GM20000 (cell line): ENCODE data around the gene SEMA5A.

Experiments
- DNase-seq: peaks from one replicate; pipeline ENCODE4 v3.0.0; 2012; ENCODE audit warnings: low spot score
- CTCF ChIP-seq: IDR thresholded peaks from 2 replicates; pipeline ENCODE4 v1.5.1; 2012; ENCODE audit warnings: mild to moderate bottlenecking, control low read depth; ENCODE audit errors: extremely low read depth, missing control alignments

The SEMA5A gene

GRCh38 chr5:9104571-9105339 lies 441.1 kb downstream of the SEMA5A start:
- no peak for DNase-seq
- TF ChIP-seq CTCF: no peak

GRCh38 chr5:9103290-9103689 lies 442.6 kb downstream of the SEMA5A start:
- TF ChIP-seq CTCF: no peak
- no peak for DNase-seq

DNA sequence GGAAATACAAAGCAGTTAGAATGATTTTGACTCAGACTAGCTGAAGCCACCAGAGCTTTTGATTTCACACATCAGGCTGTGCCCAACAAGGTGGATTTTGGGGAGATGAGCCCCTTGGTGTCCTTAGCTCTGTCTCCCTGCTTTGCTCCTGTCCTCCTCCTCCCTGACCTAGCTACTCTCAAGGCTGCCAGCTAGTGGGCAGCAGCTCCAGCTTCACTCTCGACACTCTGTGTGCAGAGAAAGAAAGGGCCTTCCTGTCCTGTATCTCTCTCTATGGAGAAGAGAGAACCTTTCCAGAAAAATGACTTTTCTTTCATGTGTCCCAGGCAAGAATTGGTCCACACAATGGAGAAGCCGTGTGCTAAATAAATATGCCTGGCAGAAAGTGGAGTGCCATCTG lies 446.2 kb downstream of the SEMA5A start:
- TF ChIP-seq CTCF: no peak
- no peak for DNase-seq

GRCh38 chr5:9098990-9099389 lies 446.9 kb downstream of the SEMA5A start:
- TF ChIP-seq CTCF: no peak
- no peak for DNase-seq

DNA sequence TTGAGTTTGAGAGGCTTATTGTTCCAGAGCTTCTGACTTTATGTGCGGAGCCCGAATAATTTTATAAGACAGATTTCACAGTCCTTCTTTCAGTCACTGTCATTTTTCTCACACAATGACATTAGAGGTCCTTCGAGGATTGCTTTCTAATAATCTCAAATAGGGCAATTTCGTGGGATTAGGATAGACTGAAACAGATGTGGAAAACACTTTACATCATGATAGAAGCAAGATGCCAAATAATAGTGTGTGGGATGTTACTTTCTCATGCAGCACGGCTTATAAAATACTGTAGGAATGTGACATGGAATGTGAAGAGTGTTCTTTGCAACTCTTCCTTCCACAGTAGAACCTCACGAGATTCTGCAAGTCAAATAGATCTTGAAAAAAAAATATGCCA lies 451.3 kb downstream of the SEMA5A start:
- DNase-seq: no peak
- no peak for TF ChIP-seq CTCF

DNA sequence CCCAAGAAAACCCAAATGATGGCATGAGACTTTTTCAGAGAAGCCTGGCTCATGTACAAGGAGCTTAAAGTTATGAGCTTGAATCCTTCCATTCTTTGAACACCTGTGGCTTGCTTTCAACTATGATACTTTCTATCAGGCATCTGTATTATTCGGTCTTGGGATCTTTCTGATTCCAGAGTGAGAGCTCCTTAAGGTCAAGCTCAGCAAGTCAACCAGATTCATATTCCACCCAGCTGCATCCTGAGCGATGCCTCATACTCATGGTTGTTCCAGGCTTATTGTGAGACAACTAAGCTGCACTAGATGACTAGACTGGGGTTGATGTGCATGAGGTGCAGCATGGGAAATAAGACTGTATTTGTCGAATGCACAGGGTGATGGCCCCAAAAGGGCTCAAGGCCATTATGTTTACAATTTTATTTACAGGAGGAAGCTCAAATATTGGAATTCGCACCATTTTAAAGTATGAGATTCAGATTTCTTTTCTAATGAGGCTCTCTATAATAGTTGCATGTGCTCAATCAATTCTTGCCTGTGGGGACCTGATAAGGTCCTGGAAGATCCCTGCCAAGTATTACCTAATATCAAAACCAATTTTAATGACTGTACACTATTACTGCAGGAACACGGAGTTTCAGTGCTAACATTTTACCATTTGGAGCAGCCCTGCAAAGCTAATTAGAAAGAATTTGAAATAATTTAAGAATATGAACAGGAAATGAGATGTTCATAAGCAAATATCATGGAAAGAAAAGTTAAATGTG lies 453.8 kb downstream of the SEMA5A start:
- DNase-seq: no peak
- TF ChIP-seq CTCF: no peak

- TF ChIP-seq CTCF: no peak
- no peak for DNase-seq
Observed at GRCh38 chr5:9090381-9091026, 455.4 kb downstream of the SEMA5A start.
